ENCODE results near the gene GANAB. TPM values are rescaled to one million over a fixed set of nuclear protein-coding genes. Genes with fewer than 3 reads are reported as not detected.

The GANAB gene
- total and polyA plus RNA-seq, 2 experiments from 2014 or later = 212 to 251 TPM

GRCh38 chr11:62610403-62610802 is 36.0 kb downstream of the GANAB start:
- no peaks in the 10 kb centered on the region for H3K27me3 ChIP-seq
- H3K9me3 ChIP-seq (ENCODE audit: low read depth) = no peaks in the 10 kb centered on the region
- no peak overlapping the region for H2AFZ ChIP-seq
- no peak for DNase-seq (ENCODE audit: low spot score)
- no peaks in the 10 kb centered on the region for H4K20me1 ChIP-seq (ENCODE audit: insufficient read depth, poor library complexity, severe bottlenecking)
- H3K4me2 ChIP-seq = no peak overlapping the region
- no peak overlapping the region for H3K27ac ChIP-seq
- H3K9me2 ChIP-seq (replicated peaks; ENCODE audit: insufficient read depth) = no peaks in the 10 kb centered on the region
- WGBS (ENCODE audit: low lambda C conversion rate, missing lambda C conversion rate) = 93% methylated on average over 6 of the region's 6 CpGs
- peaks cover 15% of the 10 kb centered on the region for H3K4me1 ChIP-seq (ENCODE audit: insufficient read depth)
- no peaks in the 10 kb centered on the region for H3K36me3 ChIP-seq (replicated peaks; ENCODE audit: insufficient read depth, low read depth)
- TF ChIP-seq EZH2phosphoT487 (IDR thresholded peaks at IDR 0.05; ENCODE audit: low read depth, severe bottlenecking, unreplicated experiment) (no peak), EZH2 (IDR thresholded peaks at IDR 0.05; ENCODE audit: borderline replicate concordance) (no peak), CTCF (IDR thresholded peaks at IDR 0.05; ENCODE audit: poor library complexity) (no peak)
- no peak overlapping the region for H3K4me3 ChIP-seq
- H3K79me2 ChIP-seq = peaks cover 11% of the 10 kb centered on the region

GRCh38 chr11:62608776-62609175 is 37.6 kb downstream of the GANAB start:
- 93% methylated on average over 12 of the region's 12 CpGs for WGBS (ENCODE audit: low lambda C conversion rate, missing lambda C conversion rate)

GRCh38 chr11:62607714-62608113 is 38.7 kb downstream of the GANAB start:
- no peak for DNase-seq (ENCODE audit: low spot score)
- no peaks in the 10 kb centered on the region for H3K36me3 ChIP-seq (replicated peaks; ENCODE audit: insufficient read depth, low read depth)
- H4K20me1 ChIP-seq (ENCODE audit: insufficient read depth, poor library complexity, severe bottlenecking) = no peaks in the 10 kb centered on the region
- H3K4me3 ChIP-seq = no peak overlapping the region
- H3K4me2 ChIP-seq = no peak overlapping the region
- no peaks in the 10 kb centered on the region for H3K27me3 ChIP-seq
- 88% methylated on average over 4 of the region's 4 CpGs for WGBS (ENCODE audit: low lambda C conversion rate, missing lambda C conversion rate)
- H3K9me3 ChIP-seq (ENCODE audit: low read depth) = no peaks in the 10 kb centered on the region
- TF ChIP-seq EZH2 (IDR thresholded peaks at IDR 0.05; ENCODE audit: borderline replicate concordance) (no peak), EZH2phosphoT487 (IDR thresholded peaks at IDR 0.05; ENCODE audit: low read depth, severe bottlenecking, unreplicated experiment) (no peak), CTCF (IDR thresholded peaks at IDR 0.05; ENCODE audit: poor library complexity) (no peak)
- no peak overlapping the region for H3K27ac ChIP-seq
- H2AFZ ChIP-seq = no peak overlapping the region
- H3K9me2 ChIP-seq (replicated peaks; ENCODE audit: insufficient read depth) = no peaks in the 10 kb centered on the region
- H3K4me1 ChIP-seq (ENCODE audit: insufficient read depth) = peaks cover 17% of the 10 kb centered on the region
- H3K79me2 ChIP-seq = peaks cover 11% of the 10 kb centered on the region

More at GRCh38 chr11:62608776-62609175, 37.6 kb downstream of the GANAB start:
- peaks cover 15% of the 10 kb centered on the region for H3K4me1 ChIP-seq (ENCODE audit: insufficient read depth)
- H3K9me2 ChIP-seq (replicated peaks; ENCODE audit: insufficient read depth) = no peaks in the 10 kb centered on the region
- H2AFZ ChIP-seq = no peak overlapping the region
- no peaks in the 10 kb centered on the region for H3K27me3 ChIP-seq
- no peak overlapping the region for H3K27ac ChIP-seq
- H3K4me3 ChIP-seq = no peak overlapping the region
- no peak for TF ChIP-seq EZH2 (IDR thresholded peaks at IDR 0.05; ENCODE audit: borderline replicate concordance)
- TF ChIP-seq EZH2phosphoT487 (IDR thresholded peaks at IDR 0.05; ENCODE audit: low read depth, severe bottlenecking, unreplicated experiment) = no peak
- TF ChIP-seq CTCF (IDR thresholded peaks at IDR 0.05; ENCODE audit: poor library complexity) = no peak
- no peak for DNase-seq (ENCODE audit: low spot score)
- no peaks in the 10 kb centered on the region for H3K9me3 ChIP-seq (ENCODE audit: low read depth)
- peaks cover 11% of the 10 kb centered on the region for H3K79me2 ChIP-seq
- H4K20me1 ChIP-seq (ENCODE audit: insufficient read depth, poor library complexity, severe bottlenecking) = no peaks in the 10 kb centered on the region
- H3K36me3 ChIP-seq (replicated peaks; ENCODE audit: insufficient read depth, low read depth) = no peaks in the 10 kb centered on the region
- H3K4me2 ChIP-seq = no peak overlapping the region

- no peak for DNase-seq (ENCODE audit: low spot score)
- TF ChIP-seq CTCF (IDR thresholded peaks at IDR 0.05; ENCODE audit: poor library complexity) (no peak), EZH2 (IDR thresholded peaks at IDR 0.05; ENCODE audit: borderline replicate concordance) (no peak), EZH2phosphoT487 (IDR thresholded peaks at IDR 0.05; ENCODE audit: low read depth, severe bottlenecking, unreplicated experiment) (no peak)
- no peaks in the 10 kb centered on the region for H3K36me3 ChIP-seq (replicated peaks; ENCODE audit: insufficient read depth, low read depth)
These were observed 40.5 kb downstream of the GANAB start for GRCh38 chr11:62605902-62606301.

More at GRCh38 chr11:62605902-62606301, 40.5 kb downstream of the GANAB start:
- H3K79me2 ChIP-seq = peaks cover 11% of the 10 kb centered on the region
- no peak overlapping the region for H3K4me2 ChIP-seq
- no peaks in the 10 kb centered on the region for H3K9me2 ChIP-seq (replicated peaks; ENCODE audit: insufficient read depth)
- H3K9me3 ChIP-seq (ENCODE audit: low read depth) = no peaks in the 10 kb centered on the region
- no peak overlapping the region for H2AFZ ChIP-seq
- no peak overlapping the region for H3K27ac ChIP-seq
- H3K4me3 ChIP-seq = no peak overlapping the region
- no peaks in the 10 kb centered on the region for H4K20me1 ChIP-seq (ENCODE audit: insufficient read depth, poor library complexity, severe bottlenecking)
- no peaks in the 10 kb centered on the region for H3K27me3 ChIP-seq
- H3K4me1 ChIP-seq (ENCODE audit: insufficient read depth) = peaks cover 8% of the 10 kb centered on the region
- WGBS (ENCODE audit: low lambda C conversion rate, missing lambda C conversion rate) = 93% methylated on average over 15 of the region's 15 CpGs

Data from hepatocyte (in vitro differentiated cells).